ENCODE results near the gene PTPRG.

Gene PTPRG

GRCh38 chr3:62171789-62172188 lies 610.4 kb downstream of the PTPRG start:
- no peak overlapping the region for H3K4me3 ChIP-seq (replicated peaks; ENCODE audit: low read depth, low read length)
- DNase-seq (ENCODE audit: extremely low read depth, low read depth) = no peak
- TF ChIP-seq CTCF (IDR thresholded peaks at IDR 0.05; ENCODE audit: low read depth, low read length, missing control alignments) = no peak

- no peak for TF ChIP-seq CTCF (IDR thresholded peaks at IDR 0.05; ENCODE audit: low read depth, low read length, missing control alignments)
- DNase-seq (ENCODE audit: extremely low read depth, low read depth) = no peak
- no peak overlapping the region for H3K4me3 ChIP-seq (replicated peaks; ENCODE audit: low read depth, low read length)
Measured at GRCh38 chr3:62172199-62172598, 610.8 kb downstream of the PTPRG start.

GRCh38 chr3:62173939-62174515 lies 612.7 kb downstream of the PTPRG start:
- TF ChIP-seq CTCF (IDR thresholded peaks at IDR 0.05; ENCODE audit: low read depth, low read length, missing control alignments) = no peak
- H3K4me3 ChIP-seq (replicated peaks; ENCODE audit: low read depth, low read length) = no peak overlapping the region
- DNase-seq (ENCODE audit: extremely low read depth, low read depth) = no peak

- TF ChIP-seq CTCF (IDR thresholded peaks at IDR 0.05; ENCODE audit: low read depth, low read length, missing control alignments) = no peak
- H3K4me3 ChIP-seq (replicated peaks; ENCODE audit: low read depth, low read length) = no peak overlapping the region
- no peak for DNase-seq (ENCODE audit: extremely low read depth, low read depth)
Measured at GRCh38 chr3:62175161-62175560, 613.8 kb downstream of the PTPRG start.

GRCh38 chr3:62178032-62178431 lies 616.7 kb downstream of the PTPRG start:
- H3K4me3 ChIP-seq (replicated peaks; ENCODE audit: low read depth, low read length) = no peak overlapping the region
- no peak for DNase-seq (ENCODE audit: extremely low read depth, low read depth)
- TF ChIP-seq CTCF (IDR thresholded peaks at IDR 0.05; ENCODE audit: low read depth, low read length, missing control alignments) = no peak

- no peak for TF ChIP-seq CTCF (IDR thresholded peaks at IDR 0.05; ENCODE audit: low read depth, low read length, missing control alignments)
- no peak for DNase-seq (ENCODE audit: extremely low read depth, low read depth)
- H3K4me3 ChIP-seq (replicated peaks; ENCODE audit: low read depth, low read length) = no peak overlapping the region
Measured at GRCh38 chr3:62178739-62179600, 617.6 kb downstream of the PTPRG start.
